K562 (cell line): ENCODE data around the gene EPS8L1.

Source experiments
- BACH1 ChIP-seq: fragments of 200-800 bp; sonication (Bioruptor generic); IDR thresholded peaks from 2 replicates; pipeline ENCODE4 v1.6.1; 2016; ENCODE audit warnings: missing genetic modification characterization, missing compliant biosample characterization
- CBFB ChIP-seq: sonication (generic); formaldehyde crosslinking; IDR thresholded peaks from 2 replicates; pipeline ENCODE4 v1.4.0; 2020; ENCODE audit warnings: mild to moderate bottlenecking, missing genetic modification reagents
- POLR2A ChIP-seq: fragments of 450-650 bp; conservative IDR thresholded peaks from 2 replicates; pipeline ENCODE4 v1.6.1; 2016
- TCF7L2 ChIP-seq: fragments of 150-350 bp; IDR thresholded peaks from 2 replicates; pipeline ENCODE4 v1.6.1; 2016; ENCODE audit warnings: low read depth, mild to moderate bottlenecking, low read length, moderate library complexity
- ZC3H4 ChIP-seq: sonication (generic); formaldehyde crosslinking; IDR thresholded peaks from 2 replicates; pipeline ENCODE4 v1.9.0; 2021; ENCODE audit warnings: missing genetic modification reagents, borderline replicate concordance
- ZNF174 ChIP-seq: fragments of 250-450 bp; sonication (Bioruptor Pico); IDR thresholded peaks from 2 replicates; pipeline ENCODE4 v1.4.0; 2020; ENCODE audit warnings: mild to moderate bottlenecking
- TF ChIP-seq, protein P1 (sequence below), 3 experiments: IDR thresholded peaks in 2 of 3; conservative IDR thresholded peaks in 1 of 3; 2 replicates each; pipeline ENCODE4 v1.5.1; 2011 to 2012; ENCODE audit warnings: low read length in 3 of 3, mild to moderate bottlenecking in 3 of 3, control low read depth in 2 of 3, improper control_type of control experiment in 1 of 3, inconsistent platforms in 1 of 3, low read depth in 1 of 3, mixed read lengths in 1 of 3, moderate library complexity in 1 of 3; ENCODE audit not compliant: insufficient read depth in 2 of 3
- TF ChIP-seq, protein P2 (sequence below): fragments of 250-450 bp; sonication (Bioruptor Pico); IDR thresholded peaks from 2 replicates; pipeline ENCODE4 v1.8.0; 2021; ENCODE audit warnings: moderate library complexity, mild to moderate bottlenecking, inconsistent platforms

DNA sequence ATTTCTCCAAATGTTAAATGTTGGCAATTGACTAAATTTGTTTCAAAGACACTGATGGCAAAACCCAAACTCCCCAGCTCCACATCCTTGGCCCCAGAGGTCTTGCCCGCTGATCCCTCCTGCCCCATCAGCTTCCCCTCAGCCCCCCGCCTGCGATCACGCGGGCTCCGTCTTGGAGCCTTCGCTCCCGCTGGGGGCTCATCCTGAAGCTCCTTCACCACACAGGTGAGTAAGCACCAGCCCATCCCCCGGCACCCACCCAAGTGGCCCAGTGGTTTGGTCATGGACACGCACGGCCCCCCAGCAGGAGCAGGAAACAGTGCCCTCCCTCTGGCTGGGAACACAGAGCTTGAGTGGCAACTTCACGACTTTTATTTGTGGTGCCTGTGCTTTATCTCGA is 14.9 kb downstream of the EPS8L1 start:
- TF ChIP-seq TCF7L2, result no peak
- TF ChIP-seq, protein P1, sequence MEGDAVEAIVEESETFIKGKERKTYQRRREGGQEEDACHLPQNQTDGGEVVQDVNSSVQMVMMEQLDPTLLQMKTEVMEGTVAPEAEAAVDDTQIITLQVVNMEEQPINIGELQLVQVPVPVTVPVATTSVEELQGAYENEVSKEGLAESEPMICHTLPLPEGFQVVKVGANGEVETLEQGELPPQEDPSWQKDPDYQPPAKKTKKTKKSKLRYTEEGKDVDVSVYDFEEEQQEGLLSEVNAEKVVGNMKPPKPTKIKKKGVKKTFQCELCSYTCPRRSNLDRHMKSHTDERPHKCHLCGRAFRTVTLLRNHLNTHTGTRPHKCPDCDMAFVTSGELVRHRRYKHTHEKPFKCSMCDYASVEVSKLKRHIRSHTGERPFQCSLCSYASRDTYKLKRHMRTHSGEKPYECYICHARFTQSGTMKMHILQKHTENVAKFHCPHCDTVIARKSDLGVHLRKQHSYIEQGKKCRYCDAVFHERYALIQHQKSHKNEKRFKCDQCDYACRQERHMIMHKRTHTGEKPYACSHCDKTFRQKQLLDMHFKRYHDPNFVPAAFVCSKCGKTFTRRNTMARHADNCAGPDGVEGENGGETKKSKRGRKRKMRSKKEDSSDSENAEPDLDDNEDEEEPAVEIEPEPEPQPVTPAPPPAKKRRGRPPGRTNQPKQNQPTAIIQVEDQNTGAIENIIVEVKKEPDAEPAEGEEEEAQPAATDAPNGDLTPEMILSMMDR (IDR thresholded peaks at IDR 0.05 in 2 of 3, conservative IDR thresholded peaks at IDR 0.05 in 1 of 3; ENCODE audit: insufficient read depth in 2 of 3, low read depth in 1 of 3, low read length in 3 of 3), result no peak
- no peak for TF ChIP-seq BACH1
- TF ChIP-seq CBFB (CRISPR knock-in tag), result no peak
- TF ChIP-seq POLR2A, result no peak
- no peak for TF ChIP-seq ZC3H4
- TF ChIP-seq, protein P2, sequence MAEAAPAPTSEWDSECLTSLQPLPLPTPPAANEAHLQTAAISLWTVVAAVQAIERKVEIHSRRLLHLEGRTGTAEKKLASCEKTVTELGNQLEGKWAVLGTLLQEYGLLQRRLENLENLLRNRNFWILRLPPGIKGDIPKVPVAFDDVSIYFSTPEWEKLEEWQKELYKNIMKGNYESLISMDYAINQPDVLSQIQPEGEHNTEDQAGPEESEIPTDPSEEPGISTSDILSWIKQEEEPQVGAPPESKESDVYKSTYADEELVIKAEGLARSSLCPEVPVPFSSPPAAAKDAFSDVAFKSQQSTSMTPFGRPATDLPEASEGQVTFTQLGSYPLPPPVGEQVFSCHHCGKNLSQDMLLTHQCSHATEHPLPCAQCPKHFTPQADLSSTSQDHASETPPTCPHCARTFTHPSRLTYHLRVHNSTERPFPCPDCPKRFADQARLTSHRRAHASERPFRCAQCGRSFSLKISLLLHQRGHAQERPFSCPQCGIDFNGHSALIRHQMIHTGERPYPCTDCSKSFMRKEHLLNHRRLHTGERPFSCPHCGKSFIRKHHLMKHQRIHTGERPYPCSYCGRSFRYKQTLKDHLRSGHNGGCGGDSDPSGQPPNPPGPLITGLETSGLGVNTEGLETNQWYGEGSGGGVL (CRISPR knock-in tag), result no peak
- TF ChIP-seq ZNF174 (CRISPR knock-in tag), result no peak
